Measurements from ENCODE around the gene NANOGP8. TPM values are rescaled to one million over a fixed set of nuclear protein-coding genes. Genes with fewer than 3 reads are reported as not detected.

The NANOGP8 gene
- total RNA-seq, 1 donor from 2014 or later: not detected

- no peak for DNase-seq
These were observed 26.5 kb downstream of the NANOGP8 start for GRCh38 chr15:35058534-35059054.

GRCh38 chr15:35055416-35056105 is 29.5 kb downstream of the NANOGP8 start:
- DNase-seq: no peak

GRCh38 chr15:35054380-35054779 is 30.7 kb downstream of the NANOGP8 start:
- DNase-seq: no peak

GRCh38 chr15:35047996-35048395 is 37.1 kb downstream of the NANOGP8 start:
- no peak for DNase-seq

- DNase-seq: no peak
These were observed 37.6 kb downstream of the NANOGP8 start for GRCh38 chr15:35047528-35047927.

GRCh38 chr15:35043373-35044095 is 41.6 kb downstream of the NANOGP8 start:
- DNase-seq: no peak

- DNase-seq: no peak
These were observed 44.5 kb downstream of the NANOGP8 start for GRCh38 chr15:35040339-35041255.

- DNase-seq: no peak
These were observed 46.3 kb downstream of the NANOGP8 start for GRCh38 chr15:35038626-35039451.

Other genes with a start within 250 kb of the NANOGP8 start
- gene AQR, start 115.6 kb downstream of the NANOGP8 start, total RNA-seq: 36.8 TPM
- 110 TPM for gene ZNF770, start 97.0 kb downstream of the NANOGP8 start, total RNA-seq